ENCODE data around the gene IL17RB.

Gene IL17RB

DNA sequence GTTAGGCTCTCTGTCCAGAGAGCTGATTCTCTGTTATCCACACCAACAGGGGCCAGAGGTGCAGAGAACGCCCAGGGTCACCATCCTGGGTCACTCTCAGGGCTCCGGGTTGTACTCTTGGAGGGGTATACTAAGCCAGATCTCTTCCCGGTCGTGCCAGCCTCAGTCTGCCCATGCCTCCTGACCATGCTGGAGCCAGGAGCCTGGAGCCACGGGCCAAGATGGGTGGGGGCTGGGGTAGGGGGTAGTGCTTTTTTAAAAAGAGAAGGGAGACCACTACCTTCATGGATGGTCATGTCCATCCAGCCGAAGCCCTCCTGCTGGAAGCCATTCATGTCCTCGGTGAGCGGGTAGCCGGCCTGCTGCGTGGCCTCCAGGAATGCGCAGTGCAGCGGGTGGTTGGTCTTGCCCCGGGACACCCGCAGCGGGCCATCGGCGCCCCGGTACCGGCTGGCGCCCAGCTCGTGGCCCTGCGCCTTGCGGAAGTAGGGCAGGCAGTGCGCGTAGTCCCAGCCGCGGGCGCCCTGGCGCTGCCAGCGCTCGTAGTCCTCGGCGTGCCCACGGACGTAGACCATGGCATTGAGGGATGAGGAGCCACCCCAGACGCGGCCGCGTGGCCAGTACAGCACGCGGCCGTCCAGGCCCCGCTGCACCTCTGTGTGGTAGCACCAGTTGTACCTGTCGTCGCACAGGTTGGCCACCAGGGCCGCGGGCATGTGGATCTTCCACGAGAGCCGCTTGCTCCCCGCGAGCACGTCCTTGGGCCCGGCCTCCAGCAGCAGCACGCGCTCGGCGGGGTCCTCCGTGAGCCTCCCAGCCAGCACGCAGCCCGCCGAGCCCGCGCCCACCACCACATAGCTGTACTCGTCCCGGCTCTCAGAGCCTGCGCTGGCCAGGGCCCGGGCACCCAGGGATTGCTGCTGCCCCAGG lies 23.1 kb upstream of the IL17RB start:
- no peak overlapping the region for H4K91ac ChIP-seq (ENCODE audit: low read depth, low read length, poor library complexity)
- H2BK12ac ChIP-seq (ENCODE audit: low read length): no peak overlapping the region
- H3K4ac ChIP-seq (ENCODE audit: low read length): no peak overlapping the region
- no peaks in the 10 kb centered on the region for H3K4me1 ChIP-seq (ENCODE audit: control insufficient read depth in 2 of 2, insufficient read depth in 1 of 2, low read depth in 1 of 2, low read length in 2 of 2)
- H3K27ac ChIP-seq (replicated peaks; ENCODE audit: low read length): no peak overlapping the region
- no peak overlapping the region for H2AFZ ChIP-seq (ENCODE audit: low read length)
- H3K14ac ChIP-seq (ENCODE audit: low read length): no peak overlapping the region
- no peak overlapping the region for H2BK5ac ChIP-seq (ENCODE audit: low read length)
- H2AK5ac ChIP-seq (ENCODE audit: low read depth, low read length): no peak overlapping the region
- H2BK120ac ChIP-seq (ENCODE audit: low read depth, low read length): no peak overlapping the region
- no peak overlapping the region for H3K4me2 ChIP-seq (ENCODE audit: insufficient read depth, low read length, poor library complexity, severe bottlenecking)
- no peak overlapping the region for H3K4me3 ChIP-seq (ENCODE audit: low read length in 2 of 2)
- peaks cover 3% of the 10 kb centered on the region for H3K79me1 ChIP-seq (ENCODE audit: low read depth, low read length)
- H3K18ac ChIP-seq (ENCODE audit: low read length): peak overlapping the region; percentile 58
- H3K9ac ChIP-seq (ENCODE audit: low read depth, low read length, poor library complexity): no peak overlapping the region
- peak overlapping the region; percentile 39 for H3K23ac ChIP-seq (ENCODE audit: low read depth, low read length, poor library complexity)
- H3K36me3 ChIP-seq (replicated peaks in 1 of 2; ENCODE audit: control insufficient read depth in 2 of 2, insufficient read depth in 2 of 2, low read length in 2 of 2): peaks cover 4 to 19% of the 10 kb centered on the region in 2 donors
- no peak overlapping the region for H2BK15ac ChIP-seq (ENCODE audit: low read length)
- no CpG with 5 or more reads among the region's 67 CpGs for WGBS, 2 donors (ENCODE audit: extremely low coverage in 2 of 2, insufficient read length in 2 of 2, insufficient replicate concordance in 1 of 2)
- H3K27me3 ChIP-seq (ENCODE audit: control insufficient read depth in 3 of 3, insufficient read depth in 3 of 3, low read depth in 1 of 3, low read length in 3 of 3): no peaks in the 10 kb centered on the region
- no peak for DNase-seq (ENCODE audit: low spot score)
- no peaks in the 10 kb centered on the region for H3K9me3 ChIP-seq (replicated peaks in 1 of 2; ENCODE audit: control insufficient read depth in 2 of 2, insufficient read depth in 1 of 2, low read depth in 1 of 2, low read length in 2 of 2)
- H4K8ac ChIP-seq (ENCODE audit: low read depth, low read length): peak overlapping the region; percentile 77

DNA sequence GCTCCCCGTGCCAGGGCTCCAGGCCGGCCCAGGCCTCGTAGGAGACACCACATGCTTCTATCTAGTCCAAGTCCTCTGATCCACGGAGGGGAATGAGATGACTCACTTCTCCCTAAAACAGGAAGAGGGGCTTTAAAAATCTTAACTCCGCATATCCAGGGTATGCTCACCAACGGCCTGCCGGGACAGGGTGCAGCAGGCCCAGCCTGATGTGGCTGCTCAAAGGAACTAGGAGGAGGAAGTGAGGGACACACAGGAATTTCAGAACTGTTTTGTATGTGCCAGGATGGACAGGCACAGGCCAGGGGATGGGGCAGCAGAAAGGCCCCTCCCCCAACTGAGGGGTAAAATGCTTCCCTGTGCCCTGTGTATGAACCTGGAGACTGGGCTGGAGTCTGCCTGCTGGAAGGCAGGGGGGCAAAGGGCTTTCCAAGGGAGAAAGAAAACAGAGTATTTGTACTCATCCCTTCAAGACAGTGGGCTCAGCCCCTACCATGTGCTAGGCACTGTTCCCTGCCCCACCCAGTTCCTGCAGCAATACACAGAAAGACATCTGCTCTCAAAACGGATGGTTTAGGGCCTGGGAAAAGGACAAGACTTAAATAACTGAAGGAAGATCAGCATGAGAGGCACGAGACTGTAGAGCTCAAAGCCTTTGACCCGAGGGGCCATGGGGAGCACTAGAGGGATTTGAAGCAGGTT lies 22.3 kb upstream of the IL17RB start:
- Histone ChIP-seq H2BK12ac (ENCODE audit: low read length) (no peak overlapping the region), H4K91ac (ENCODE audit: low read depth, low read length, poor library complexity) (no peak overlapping the region), H2BK15ac (ENCODE audit: low read length) (no peak overlapping the region), H3K4me2 (ENCODE audit: insufficient read depth, low read length, poor library complexity, severe bottlenecking) (no peak overlapping the region), H3K9ac (ENCODE audit: low read depth, low read length, poor library complexity) (no peak overlapping the region), H3K9me3 (replicated peaks in 1 of 2; ENCODE audit: control insufficient read depth in 2 of 2, insufficient read depth in 1 of 2, low read depth in 1 of 2, low read length in 2 of 2) (no peaks in the 10 kb centered on the region), H2BK120ac (ENCODE audit: low read depth, low read length) (no peak overlapping the region), H3K36me3 (replicated peaks in 1 of 2; ENCODE audit: control insufficient read depth in 2 of 2, insufficient read depth in 2 of 2, low read length in 2 of 2) (peaks cover 4 to 11% of the 10 kb centered on the region in 2 donors), H3K79me1 (ENCODE audit: low read depth, low read length) (peaks cover 3% of the 10 kb centered on the region), H3K27me3 (ENCODE audit: control insufficient read depth in 3 of 3, insufficient read depth in 3 of 3, low read depth in 1 of 3, low read length in 3 of 3) (no peaks in the 10 kb centered on the region), H2BK5ac (ENCODE audit: low read length) (no peak overlapping the region), H3K27ac (replicated peaks; ENCODE audit: low read length) (no peak overlapping the region), H2AFZ (ENCODE audit: low read length) (no peak overlapping the region), H4K8ac (ENCODE audit: low read depth, low read length) (no peak overlapping the region), H3K18ac (ENCODE audit: low read length) (peak overlapping the region; percentile 41), H3K4ac (ENCODE audit: low read length) (no peak overlapping the region), H3K4me3 (ENCODE audit: low read length in 2 of 2) (no peak overlapping the region), H3K23ac (ENCODE audit: low read depth, low read length, poor library complexity) (no peak overlapping the region), H3K4me1 (ENCODE audit: control insufficient read depth in 2 of 2, insufficient read depth in 1 of 2, low read depth in 1 of 2, low read length in 2 of 2) (no peaks in the 10 kb centered on the region), H2AK5ac (ENCODE audit: low read depth, low read length) (no peak overlapping the region), H3K14ac (ENCODE audit: low read length) (peak overlapping the region; percentile 0)
- no peak for DNase-seq (ENCODE audit: low spot score)
- WGBS, 2 donors (ENCODE audit: extremely low coverage in 2 of 2, insufficient read length in 2 of 2, insufficient replicate concordance in 1 of 2): no CpG with 5 or more reads among the region's 10 CpGs

DNA sequence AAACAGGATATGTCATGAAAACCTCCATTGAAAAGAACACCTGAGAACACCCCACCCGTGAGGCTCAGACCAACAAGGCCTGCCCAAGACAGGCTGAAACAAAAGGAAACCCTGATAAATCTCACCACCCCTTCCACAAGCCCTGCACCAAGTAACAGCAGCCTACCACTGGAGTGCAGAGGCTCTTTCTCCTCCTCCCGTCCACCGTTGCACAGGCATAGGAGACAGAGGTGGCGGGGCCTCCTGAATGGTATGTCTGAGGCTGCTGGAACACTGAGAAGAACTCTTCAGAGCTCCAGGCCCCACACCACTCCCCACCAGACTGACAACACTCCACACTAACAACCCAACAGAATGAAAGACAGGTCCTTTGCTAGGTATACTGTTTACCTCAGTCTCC lies 21.6 kb upstream of the IL17RB start:
- peaks cover 3% of the 10 kb centered on the region for H3K79me1 ChIP-seq (ENCODE audit: low read depth, low read length)
- H3K14ac ChIP-seq (ENCODE audit: low read length): no peak overlapping the region
- no peak overlapping the region for H3K9ac ChIP-seq (ENCODE audit: low read depth, low read length, poor library complexity)
- H3K4me3 ChIP-seq (ENCODE audit: low read length in 2 of 2): no peak overlapping the region
- H3K4me2 ChIP-seq (ENCODE audit: insufficient read depth, low read length, poor library complexity, severe bottlenecking): no peak overlapping the region
- H3K9me3 ChIP-seq (replicated peaks in 1 of 2; ENCODE audit: control insufficient read depth in 2 of 2, insufficient read depth in 1 of 2, low read depth in 1 of 2, low read length in 2 of 2): no peaks in the 10 kb centered on the region
- no peak overlapping the region for H2AK5ac ChIP-seq (ENCODE audit: low read depth, low read length)
- H3K4ac ChIP-seq (ENCODE audit: low read length): no peak overlapping the region
- H2BK15ac ChIP-seq (ENCODE audit: low read length): no peak overlapping the region
- no peak overlapping the region for H2BK12ac ChIP-seq (ENCODE audit: low read length)
- no peak overlapping the region for H2BK120ac ChIP-seq (ENCODE audit: low read depth, low read length)
- peaks cover 3 to 4% of the 10 kb centered on the region in 2 donors for H3K36me3 ChIP-seq (replicated peaks in 1 of 2; ENCODE audit: control insufficient read depth in 2 of 2, insufficient read depth in 2 of 2, low read length in 2 of 2)
- no peak overlapping the region for H3K23ac ChIP-seq (ENCODE audit: low read depth, low read length, poor library complexity)
- WGBS, 2 donors (ENCODE audit: extremely low coverage in 2 of 2, insufficient read length in 2 of 2, insufficient replicate concordance in 1 of 2): no CpG with 5 or more reads among the region's 4 CpGs
- no peak overlapping the region for H2BK5ac ChIP-seq (ENCODE audit: low read length)
- H3K18ac ChIP-seq (ENCODE audit: low read length): no peak overlapping the region
- H3K27ac ChIP-seq (replicated peaks; ENCODE audit: low read length): no peak overlapping the region
- no peak overlapping the region for H4K91ac ChIP-seq (ENCODE audit: low read depth, low read length, poor library complexity)
- no peak for DNase-seq (ENCODE audit: low spot score)
- H3K4me1 ChIP-seq (ENCODE audit: control insufficient read depth in 2 of 2, insufficient read depth in 1 of 2, low read depth in 1 of 2, low read length in 2 of 2): no peaks in the 10 kb centered on the region
- no peaks in the 10 kb centered on the region for H3K27me3 ChIP-seq (ENCODE audit: control insufficient read depth in 3 of 3, insufficient read depth in 3 of 3, low read depth in 1 of 3, low read length in 3 of 3)
- no peak overlapping the region for H2AFZ ChIP-seq (ENCODE audit: low read length)
- no peak overlapping the region for H4K8ac ChIP-seq (ENCODE audit: low read depth, low read length)

DNA sequence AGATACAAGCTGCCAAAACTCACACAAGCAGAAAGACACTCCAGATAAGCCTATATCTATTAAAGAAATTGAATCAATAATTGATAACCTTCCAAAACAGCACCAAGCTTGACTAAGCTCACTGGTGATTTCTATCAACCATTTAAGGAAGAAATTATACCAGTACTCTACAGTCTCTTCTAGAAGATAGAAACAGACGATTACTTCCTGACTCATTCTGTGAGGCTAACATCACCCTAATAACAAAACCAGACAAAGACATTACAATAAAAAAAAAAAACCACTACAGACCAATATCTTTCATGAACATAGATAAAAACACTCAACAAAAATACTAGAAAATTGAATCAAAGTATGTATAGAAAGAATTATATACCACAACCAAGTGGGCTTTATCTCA lies 20.3 kb upstream of the IL17RB start:
- Histone ChIP-seq H3K4me1 (ENCODE audit: control insufficient read depth in 2 of 2, insufficient read depth in 1 of 2, low read depth in 1 of 2, low read length in 2 of 2) (no peaks in the 10 kb centered on the region), H3K9me3 (replicated peaks in 1 of 2; ENCODE audit: control insufficient read depth in 2 of 2, insufficient read depth in 1 of 2, low read depth in 1 of 2, low read length in 2 of 2) (no peaks in the 10 kb centered on the region), H3K4me2 (ENCODE audit: insufficient read depth, low read length, poor library complexity, severe bottlenecking) (no peak overlapping the region), H3K36me3 (replicated peaks in 1 of 2; ENCODE audit: control insufficient read depth in 2 of 2, insufficient read depth in 2 of 2, low read length in 2 of 2) (no peaks in the 10 kb centered on the region), H3K23ac (ENCODE audit: low read depth, low read length, poor library complexity) (no peak overlapping the region), H3K4me3 (ENCODE audit: low read length in 2 of 2) (no peak overlapping the region), H3K27me3 (ENCODE audit: control insufficient read depth in 3 of 3, insufficient read depth in 3 of 3, low read depth in 1 of 3, low read length in 3 of 3) (no peaks in the 10 kb centered on the region), H3K18ac (ENCODE audit: low read length) (no peak overlapping the region), H2BK12ac (ENCODE audit: low read length) (no peak overlapping the region), H4K8ac (ENCODE audit: low read depth, low read length) (no peak overlapping the region), H2BK120ac (ENCODE audit: low read depth, low read length) (no peak overlapping the region), H3K79me1 (ENCODE audit: low read depth, low read length) (peaks cover 3% of the 10 kb centered on the region), H3K27ac (replicated peaks; ENCODE audit: low read length) (no peak overlapping the region), H2BK15ac (ENCODE audit: low read length) (no peak overlapping the region), H4K91ac (ENCODE audit: low read depth, low read length, poor library complexity) (no peak overlapping the region), H3K9ac (ENCODE audit: low read depth, low read length, poor library complexity) (no peak overlapping the region), H2AK5ac (ENCODE audit: low read depth, low read length) (no peak overlapping the region), H3K4ac (ENCODE audit: low read length) (no peak overlapping the region), H3K14ac (ENCODE audit: low read length) (no peak overlapping the region), H2BK5ac (ENCODE audit: low read length) (no peak overlapping the region), H2AFZ (ENCODE audit: low read length) (no peak overlapping the region)
- no peak for DNase-seq (ENCODE audit: low spot score)
- WGBS, 2 donors (ENCODE audit: extremely low coverage in 2 of 2, insufficient read length in 2 of 2, insufficient replicate concordance in 1 of 2): no CpG with 5 or more reads among the region's 1 CpG
